Measurements from ENCODE around the gene LIPI. TPM values are rescaled to one million over a fixed set of nuclear protein-coding genes. Genes with fewer than 3 reads are reported as not detected.
A peak's percentile ranks its signal among the peaks of the same experiment; 100 is the strongest.

The LIPI gene
- total and polyA plus RNA-seq, 10 of the 15 experiments (the other 5 are each of a cell fraction or from before 2014, with no cell fraction given): 0.05 to 0.32 (median 0.10) TPM; not detected in 5

- peak; percentile 85 for TF ChIP-seq CUX1 (IDR thresholded peaks at IDR 0.05; ENCODE audit: insufficient replicate concordance, low read depth, low read length)
- no peak for TF ChIP-seq E2F8 (IDR thresholded peaks at IDR 0.05; ENCODE audit: low read depth, partially characterized antibody)
- TF ChIP-seq IRF4 (IDR thresholded peaks at IDR 0.05; ENCODE audit: low read depth, low read length): peak; percentile 57; the same call in 1 of the 2 replicates
- TF ChIP-seq BHLHE40 (IDR thresholded peaks at IDR 0.05; ENCODE audit: borderline replicate concordance in 1 of 2, low read depth in 2 of 2, low read length in 1 of 2): 0 out of 4 replicates have a peak, but pooled peaks of 1 of the 2 experiments have one; percentile 14
- TF ChIP-seq RUNX3 (IDR thresholded peaks at IDR 0.05; ENCODE audit: low read length): peak; percentile 73
- peak; percentile 34; the same call in 1 of the 2 replicates for TF ChIP-seq TCF12 (IDR thresholded peaks at IDR 0.05; ENCODE audit: low read depth, low read length)
- TF ChIP-seq EGR1 (IDR thresholded peaks at IDR 0.05; ENCODE audit: borderline replicate concordance in 1 of 2, low read depth in 2 of 2, low read length in 2 of 2): no peak
- TF ChIP-seq NFYA (IDR thresholded peaks at IDR 0.05; ENCODE audit: borderline replicate concordance, low read depth, low read length): no peak
- no peak for TF ChIP-seq HCFC1 (IDR thresholded peaks at IDR 0.05; ENCODE audit: low read length)
- no peak for TF ChIP-seq DPF2 (IDR thresholded peaks at IDR 0.05)
- TF ChIP-seq SREBF1 (IDR thresholded peaks at IDR 0.05; ENCODE audit: low read length): no peak
- no peak for TF ChIP-seq RB1 (IDR thresholded peaks at IDR 0.05; ENCODE audit: borderline replicate concordance)
- peak; percentile 78 for TF ChIP-seq JUNB (IDR thresholded peaks at IDR 0.05)
- TF ChIP-seq E4F1 (IDR thresholded peaks at IDR 0.05; ENCODE audit: borderline replicate concordance, partially characterized antibody): no peak
Measured at GRCh38 chr21:14096172-14096571, 114.6 kb downstream of the LIPI start (continued).
